Suprapubic skin (tissue), 3 donors: ENCODE results near the gene SETD2.

Source experiments
- CTCF ChIP-seq, 2 donors: fragments of 200-600 bp in 1 of 2; fragments of 450-650 bp in 1 of 2; sonication (generic) in 1 of 2; IDR thresholded peaks; one replicate each; pipeline ENCODE4 v1.5.1; 2016 to 2019; ENCODE audit warnings: antibody characterized with exemption in 2 of 2, mild to moderate bottlenecking in 1 of 2, moderate library complexity in 1 of 2
- POLR2AphosphoS5 ChIP-seq, 3 donors: sonication (generic); formaldehyde crosslinking; IDR thresholded peaks; one replicate each; pipeline ENCODE4 v1.6.1; 2017; ENCODE audit warnings: antibody characterized with exemption in 3 of 3

- TF ChIP-seq CTCF (IDR thresholded peaks at IDR 0.05) (no peak), POLR2AphosphoS5 (IDR thresholded peaks at IDR 0.05) (no peak)
These were observed 90.2 kb downstream of the SETD2 start for GRCh38 chr3:47073685-47074084.
